Loucy (cell line): ENCODE measurements around the gene WEE1.

Source experiments
- H2AFZ ChIP-seq: fragments of 200-600 bp; sonication (generic); 2 replicates; pipeline ENCODE4 v1.6.0; 2016; ENCODE audit warnings: antibody characterized with exemption, mild to moderate bottlenecking, low read length, moderate library complexity
- H3F3A ChIP-seq: fragments of 200-600 bp; 2 replicates; pipeline ENCODE4 v1.6.0; 2016; ENCODE audit warnings: antibody characterized with exemption, low read depth, mild to moderate bottlenecking
- H3K27me3 ChIP-seq: fragments of 200-600 bp; sonication (generic); 2 replicates; pipeline ENCODE4 v1.6.1; 2014; ENCODE audit warnings: low read length, mild to moderate bottlenecking; ENCODE audit not compliant: insufficient read depth, poor library complexity, severe bottlenecking
- H3K36me3 ChIP-seq: fragments of 200-600 bp; sonication (generic); 2 replicates; pipeline ENCODE4 v1.6.1; 2016; ENCODE audit warnings: low read length; ENCODE audit not compliant: insufficient read depth
- H3K4me1 ChIP-seq: fragments of 200-600 bp; sonication (generic); 2 replicates; pipeline ENCODE4 v1.5.1; 2014; ENCODE audit warnings: low read length, mild to moderate bottlenecking; ENCODE audit not compliant: insufficient read depth, poor library complexity, severe bottlenecking
- H3K4me2 ChIP-seq: fragments of 200-600 bp; sonication (generic); 2 replicates; pipeline ENCODE4 v1.6.0; 2014; ENCODE audit warnings: antibody characterized with exemption, low read length, low read depth, mild to moderate bottlenecking; ENCODE audit not compliant: poor library complexity, severe bottlenecking
- H3K4me3 ChIP-seq: fragments of 200-600 bp; sonication (generic); 2 replicates; pipeline ENCODE4 v1.5.1; 2014; ENCODE audit warnings: low read length, mild to moderate bottlenecking, mixed read lengths; ENCODE audit not compliant: poor library complexity, severe bottlenecking
- H3K79me2 ChIP-seq: fragments of 200-600 bp; sonication (generic); 2 replicates; pipeline ENCODE4 v1.6.1; 2014; ENCODE audit warnings: low read length; ENCODE audit not compliant: insufficient read depth
- H3K9ac ChIP-seq: fragments of 200-600 bp; sonication (generic); 2 replicates; pipeline ENCODE4 v1.6.0; 2014; ENCODE audit warnings: mild to moderate bottlenecking, low read depth, low read length, moderate library complexity; ENCODE audit not compliant: poor library complexity, severe bottlenecking
- H3K9me2 ChIP-seq: fragments of 200-600 bp; sonication (generic); replicated peaks from 2 replicates; pipeline ENCODE4 v1.6.1; 2016; ENCODE audit warnings: low read depth, low read length, mixed read lengths
- H3K9me3 ChIP-seq: fragments of 200-600 bp; sonication (generic); 2 replicates; pipeline ENCODE4 v1.6.1; 2014; ENCODE audit warnings: mild to moderate bottlenecking, antibody characterized with exemption, low read length, low read depth; ENCODE audit not compliant: insufficient read depth
- H4K20me1 ChIP-seq: fragments of 200-600 bp; sonication (generic); 2 replicates; pipeline ENCODE4 v1.6.0; 2014; ENCODE audit warnings: antibody characterized with exemption, low read length, mild to moderate bottlenecking; ENCODE audit not compliant: insufficient read depth, poor library complexity, severe bottlenecking
- EZH2phosphoT487 ChIP-seq: fragments of 200-600 bp; IDR thresholded peaks from 2 replicates; pipeline ENCODE4 v1.6.1; 2018; ENCODE audit warnings: antibody characterized with exemption, mild to moderate bottlenecking, moderate library complexity, borderline replicate concordance
- TF ChIP-seq, protein P1 (sequence below): fragments of 200-600 bp; sonication (generic); conservative IDR thresholded peaks from 2 replicates; pipeline ENCODE4 v1.5.1; 2014; ENCODE audit warnings: mild to moderate bottlenecking, antibody characterized with exemption, low read length

WEE1 gene

DNA sequence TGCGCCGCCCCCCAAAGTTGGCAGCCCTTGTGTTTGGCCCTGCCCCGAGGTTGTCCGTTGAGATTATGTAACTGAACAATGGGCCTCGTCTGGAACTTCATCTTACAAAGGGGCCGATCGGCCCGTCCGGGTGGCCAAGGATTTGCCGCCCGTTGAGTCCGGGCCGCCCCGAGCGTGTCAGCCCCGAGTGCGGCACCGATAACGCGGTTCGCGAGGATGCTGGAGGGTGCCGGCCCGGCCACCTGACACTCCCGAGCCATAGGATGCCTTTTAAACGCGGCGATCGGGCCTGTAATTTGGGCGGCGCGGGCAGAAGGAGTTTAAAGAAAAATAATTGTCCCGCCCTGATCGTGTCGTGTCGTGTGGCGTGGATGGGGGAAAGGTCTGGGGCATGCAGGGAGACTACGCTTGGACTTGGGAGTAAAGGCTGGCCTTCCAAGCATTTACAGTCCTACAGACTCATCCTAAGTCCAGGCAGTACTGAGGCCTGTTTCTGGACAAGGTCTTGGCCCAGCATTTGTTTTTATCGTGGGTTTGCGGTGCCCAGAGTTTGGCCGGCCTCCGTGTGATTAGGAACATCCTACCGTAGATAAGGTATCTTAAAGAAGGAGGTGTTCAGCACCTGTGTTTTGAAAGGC, 1.3 kb downstream of the WEE1 start:
- H3K4me1 ChIP-seq = peaks cover 41% of the 10 kb centered on the region

DNA sequence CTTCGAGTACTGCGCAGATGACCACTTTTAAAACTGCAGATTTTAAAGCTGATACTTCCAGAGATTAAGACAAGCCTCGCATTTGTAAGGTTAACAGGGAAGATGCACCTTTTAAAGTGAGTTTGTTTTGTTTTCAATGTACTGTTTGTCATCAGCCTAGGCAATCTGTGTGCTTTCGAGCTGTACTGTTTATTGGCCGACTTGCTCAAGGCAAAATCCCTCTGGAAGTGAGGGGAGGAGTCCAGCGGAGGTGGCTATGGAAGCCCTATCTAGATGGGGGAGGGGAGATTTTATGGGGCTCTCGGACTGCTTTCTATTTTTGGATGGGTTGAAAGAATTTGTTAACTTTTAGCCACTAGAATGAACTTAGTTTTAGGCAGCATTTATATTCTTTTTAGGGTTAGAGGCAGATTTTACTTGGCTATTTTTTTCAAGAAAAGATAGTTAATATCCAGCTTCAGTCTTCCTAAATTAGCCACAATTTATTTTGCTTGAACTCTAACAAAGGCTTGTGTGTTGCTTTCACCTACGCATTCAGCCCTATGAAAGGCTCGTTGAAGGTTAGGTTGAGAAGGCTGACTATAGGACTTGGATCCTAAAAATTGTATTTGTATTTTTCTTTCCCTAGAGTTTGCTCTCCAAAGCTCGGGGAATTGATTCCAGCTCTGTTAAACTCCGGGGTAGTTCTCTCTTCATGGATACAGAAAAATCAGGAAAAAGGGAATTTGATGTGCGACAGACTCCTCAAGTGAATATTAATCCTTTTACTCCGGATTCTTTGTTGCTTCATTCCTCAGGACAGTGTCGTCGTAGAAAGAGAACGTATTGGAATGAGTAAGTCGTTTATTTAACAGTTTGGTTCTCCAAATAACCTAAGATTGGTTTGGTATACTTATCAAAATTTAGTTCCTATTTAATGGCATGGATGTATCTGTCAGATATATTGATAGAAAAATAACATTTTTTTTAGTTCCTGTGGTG, 2.1 kb downstream of the WEE1 start:
- peaks cover 57% of the 10 kb centered on the region for H4K20me1 ChIP-seq

More for the DNA sequence above, 1.3 kb downstream of the WEE1 start:
- Histone ChIP-seq H3K27me3 (no peaks in the 10 kb centered on the region), H3F3A (no peaks in the 10 kb centered on the region), H3K9me2 (no peaks in the 10 kb centered on the region), H3K4me3 (peak overlapping the region; percentile 99), H3K36me3 (peaks cover 29% of the 10 kb centered on the region), H3K4me2 (peak overlapping the region; percentile 94), H2AFZ (no peak overlapping the region), H4K20me1 (peaks cover 52% of the 10 kb centered on the region), H3K79me2 (peaks cover 67% of the 10 kb centered on the region), H3K9me3 (no peaks in the 10 kb centered on the region), H3K9ac (peak overlapping the region; percentile 93)
- TF ChIP-seq, protein P1, sequence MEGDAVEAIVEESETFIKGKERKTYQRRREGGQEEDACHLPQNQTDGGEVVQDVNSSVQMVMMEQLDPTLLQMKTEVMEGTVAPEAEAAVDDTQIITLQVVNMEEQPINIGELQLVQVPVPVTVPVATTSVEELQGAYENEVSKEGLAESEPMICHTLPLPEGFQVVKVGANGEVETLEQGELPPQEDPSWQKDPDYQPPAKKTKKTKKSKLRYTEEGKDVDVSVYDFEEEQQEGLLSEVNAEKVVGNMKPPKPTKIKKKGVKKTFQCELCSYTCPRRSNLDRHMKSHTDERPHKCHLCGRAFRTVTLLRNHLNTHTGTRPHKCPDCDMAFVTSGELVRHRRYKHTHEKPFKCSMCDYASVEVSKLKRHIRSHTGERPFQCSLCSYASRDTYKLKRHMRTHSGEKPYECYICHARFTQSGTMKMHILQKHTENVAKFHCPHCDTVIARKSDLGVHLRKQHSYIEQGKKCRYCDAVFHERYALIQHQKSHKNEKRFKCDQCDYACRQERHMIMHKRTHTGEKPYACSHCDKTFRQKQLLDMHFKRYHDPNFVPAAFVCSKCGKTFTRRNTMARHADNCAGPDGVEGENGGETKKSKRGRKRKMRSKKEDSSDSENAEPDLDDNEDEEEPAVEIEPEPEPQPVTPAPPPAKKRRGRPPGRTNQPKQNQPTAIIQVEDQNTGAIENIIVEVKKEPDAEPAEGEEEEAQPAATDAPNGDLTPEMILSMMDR = no peak
- no peak for TF ChIP-seq EZH2phosphoT487

DNA sequence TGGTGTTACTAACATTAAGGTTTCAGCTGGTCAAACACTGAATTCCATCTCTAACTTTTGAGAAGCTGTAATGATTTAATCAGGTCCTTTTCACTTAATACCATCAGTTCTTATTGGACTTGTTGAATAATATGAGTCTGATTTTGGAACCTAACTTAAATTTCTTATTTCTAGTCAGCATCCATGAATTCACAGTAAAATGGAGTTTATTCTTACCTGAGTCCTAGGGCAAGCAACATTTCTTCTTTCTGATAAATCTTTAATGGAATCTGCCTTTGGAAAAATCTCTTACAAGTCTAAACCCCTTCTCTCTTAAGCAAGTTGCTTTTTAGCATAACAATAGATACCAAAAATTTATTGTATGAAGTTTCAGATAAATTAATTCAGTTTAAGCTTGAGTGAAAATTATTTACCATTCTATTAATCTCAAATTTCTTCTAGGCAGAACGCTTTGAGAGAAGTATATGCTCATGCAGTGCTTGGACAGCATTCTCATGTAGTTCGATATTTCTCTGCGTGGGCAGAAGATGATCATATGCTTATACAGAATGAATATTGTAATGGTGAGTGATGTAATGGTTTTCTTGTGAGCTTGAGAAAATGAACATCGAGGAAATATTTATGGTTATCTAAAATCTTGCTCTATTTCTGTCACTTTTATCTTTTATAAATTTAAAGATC, 3.4 kb downstream of the WEE1 start:
- TF ChIP-seq, protein P1 = no peak
- no peak for TF ChIP-seq EZH2phosphoT487
- H3K9me2 ChIP-seq = no peaks in the 10 kb centered on the region
- H3K4me1 ChIP-seq = peaks cover 48% of the 10 kb centered on the region
- H3K36me3 ChIP-seq = peaks cover 48% of the 10 kb centered on the region
- peak overlapping the region; percentile 99 for H3K4me3 ChIP-seq
- H3K4me2 ChIP-seq = peak overlapping the region; percentile 94
- H3K27me3 ChIP-seq = no peaks in the 10 kb centered on the region
- no peaks in the 10 kb centered on the region for H3K9me3 ChIP-seq
- H3K9ac ChIP-seq = peak overlapping the region; percentile 93
- H3F3A ChIP-seq = no peaks in the 10 kb centered on the region
- peaks cover 67% of the 10 kb centered on the region for H4K20me1 ChIP-seq
- H2AFZ ChIP-seq = no peak overlapping the region
- peaks cover 86% of the 10 kb centered on the region for H3K79me2 ChIP-seq

More for the DNA sequence above, 2.1 kb downstream of the WEE1 start:
- Histone ChIP-seq H2AFZ (no peak overlapping the region), H3K79me2 (peaks cover 76% of the 10 kb centered on the region), H3K27me3 (no peaks in the 10 kb centered on the region), H3K36me3 (peaks cover 35% of the 10 kb centered on the region), H3K9me3 (no peaks in the 10 kb centered on the region), H3F3A (no peaks in the 10 kb centered on the region), H3K4me3 (peak overlapping the region; percentile 99), H3K4me1 (peaks cover 41% of the 10 kb centered on the region), H3K4me2 (peak overlapping the region; percentile 94), H3K9ac (peak overlapping the region; percentile 93), H3K9me2 (no peaks in the 10 kb centered on the region)
- TF ChIP-seq EZH2phosphoT487 = no peak
- TF ChIP-seq, protein P1 = no peak
